ENCODE measurements around the gene HEATR9.

HEATR9 gene

DNA sequence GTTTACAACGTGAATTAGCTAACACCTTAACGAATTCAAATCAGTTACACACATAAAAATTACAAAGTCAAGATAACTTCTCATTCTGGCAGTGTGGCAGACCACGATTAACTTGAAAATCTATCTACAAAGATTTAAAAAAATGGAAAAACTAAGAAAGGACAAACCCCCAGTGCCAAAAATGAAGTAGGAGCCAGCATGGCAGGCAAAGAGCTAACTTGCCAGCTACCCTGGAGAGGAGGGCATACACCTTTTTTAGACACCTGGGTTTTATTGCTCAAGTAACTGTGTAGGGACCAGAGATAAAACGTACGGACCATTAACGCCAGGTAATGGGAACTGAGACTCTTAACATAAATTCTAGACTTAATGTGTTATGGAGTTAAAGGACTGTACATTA is 56.9 kb downstream of the HEATR9 start:
- no peak for DNase-seq (ENCODE audit: low spot score)
- in situ Hi-C loops (cut with MboI; ENCODE audit: low pct_unique_long_range_greater_than_20kb, low sequenced_read_pairs, unreplicated experiment), result no loop called here
- TF ChIP-seq, protein P1, sequence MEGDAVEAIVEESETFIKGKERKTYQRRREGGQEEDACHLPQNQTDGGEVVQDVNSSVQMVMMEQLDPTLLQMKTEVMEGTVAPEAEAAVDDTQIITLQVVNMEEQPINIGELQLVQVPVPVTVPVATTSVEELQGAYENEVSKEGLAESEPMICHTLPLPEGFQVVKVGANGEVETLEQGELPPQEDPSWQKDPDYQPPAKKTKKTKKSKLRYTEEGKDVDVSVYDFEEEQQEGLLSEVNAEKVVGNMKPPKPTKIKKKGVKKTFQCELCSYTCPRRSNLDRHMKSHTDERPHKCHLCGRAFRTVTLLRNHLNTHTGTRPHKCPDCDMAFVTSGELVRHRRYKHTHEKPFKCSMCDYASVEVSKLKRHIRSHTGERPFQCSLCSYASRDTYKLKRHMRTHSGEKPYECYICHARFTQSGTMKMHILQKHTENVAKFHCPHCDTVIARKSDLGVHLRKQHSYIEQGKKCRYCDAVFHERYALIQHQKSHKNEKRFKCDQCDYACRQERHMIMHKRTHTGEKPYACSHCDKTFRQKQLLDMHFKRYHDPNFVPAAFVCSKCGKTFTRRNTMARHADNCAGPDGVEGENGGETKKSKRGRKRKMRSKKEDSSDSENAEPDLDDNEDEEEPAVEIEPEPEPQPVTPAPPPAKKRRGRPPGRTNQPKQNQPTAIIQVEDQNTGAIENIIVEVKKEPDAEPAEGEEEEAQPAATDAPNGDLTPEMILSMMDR (IDR thresholded peaks at IDR 0.05; ENCODE audit: extremely low read depth, insufficient read depth, missing control alignments), result no peak

- in situ Hi-C loops (cut with MboI; ENCODE audit: low pct_unique_long_range_greater_than_20kb, low sequenced_read_pairs, unreplicated experiment), result no loop called here
- TF ChIP-seq, protein P1 (IDR thresholded peaks at IDR 0.05; ENCODE audit: extremely low read depth, insufficient read depth, missing control alignments), result no peak
- no peak for DNase-seq (ENCODE audit: low spot score)
Measured at GRCh38 chr17:35809855-35810461, 58.7 kb downstream of the HEATR9 start.

DNA sequence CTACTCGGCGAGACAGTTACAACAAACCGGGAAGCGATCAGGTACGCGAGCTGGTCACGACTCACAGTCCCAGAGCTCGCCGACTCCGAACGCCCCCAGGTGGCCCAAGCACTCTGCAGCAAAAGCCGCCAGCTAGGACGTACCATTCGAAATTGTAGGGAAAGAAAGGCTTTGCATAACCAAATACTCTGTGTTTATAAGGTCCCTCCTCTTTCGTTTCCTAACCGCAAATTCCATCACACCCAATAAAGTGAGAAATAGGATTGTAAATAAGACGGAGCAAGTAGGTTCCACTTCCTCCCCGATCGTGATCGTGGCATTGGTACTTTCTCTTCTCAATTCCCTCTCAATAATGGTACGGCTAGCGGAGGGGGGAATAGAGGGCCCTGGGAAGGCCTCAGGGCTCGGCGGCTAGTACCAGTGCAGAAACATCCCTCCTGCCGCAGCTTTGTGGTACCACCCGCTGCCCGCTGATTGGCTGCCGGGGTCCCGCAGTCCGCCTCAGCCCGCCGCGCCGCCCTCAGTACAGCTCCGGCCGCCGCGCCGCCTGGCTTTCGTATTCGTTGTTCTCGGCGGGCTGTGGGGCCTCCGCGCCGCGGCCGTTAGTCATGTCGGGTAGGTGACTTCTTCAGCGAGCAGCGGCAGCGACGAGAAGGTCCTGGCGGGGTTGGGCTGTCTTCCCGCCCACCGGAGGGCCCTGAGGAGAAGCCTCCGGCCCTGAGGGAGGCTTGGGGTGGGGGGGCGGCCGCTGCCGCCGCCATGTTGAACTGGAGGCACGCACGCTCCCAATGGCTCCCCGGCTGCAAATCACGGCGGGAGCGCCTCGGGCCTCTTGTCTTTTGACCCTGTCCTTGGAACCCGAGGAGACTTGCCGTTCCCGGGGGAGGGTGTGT is 59.5 kb downstream of the HEATR9 start, which contains the start of gene TAF15:
TAF15 (plus strand) TSS at position 523 of the 893 bp plus-strand sequence; CDS start at position 609, 86 bp downstream.
- peak; percentile 93 for DNase-seq (ENCODE audit: low spot score)
- TF ChIP-seq, protein P1 (IDR thresholded peaks at IDR 0.05; ENCODE audit: extremely low read depth, insufficient read depth, missing control alignments), result peak; percentile 84
- in situ Hi-C loops (cut with MboI; ENCODE audit: low pct_unique_long_range_greater_than_20kb, low sequenced_read_pairs, unreplicated experiment), result no loop called here

DNA sequence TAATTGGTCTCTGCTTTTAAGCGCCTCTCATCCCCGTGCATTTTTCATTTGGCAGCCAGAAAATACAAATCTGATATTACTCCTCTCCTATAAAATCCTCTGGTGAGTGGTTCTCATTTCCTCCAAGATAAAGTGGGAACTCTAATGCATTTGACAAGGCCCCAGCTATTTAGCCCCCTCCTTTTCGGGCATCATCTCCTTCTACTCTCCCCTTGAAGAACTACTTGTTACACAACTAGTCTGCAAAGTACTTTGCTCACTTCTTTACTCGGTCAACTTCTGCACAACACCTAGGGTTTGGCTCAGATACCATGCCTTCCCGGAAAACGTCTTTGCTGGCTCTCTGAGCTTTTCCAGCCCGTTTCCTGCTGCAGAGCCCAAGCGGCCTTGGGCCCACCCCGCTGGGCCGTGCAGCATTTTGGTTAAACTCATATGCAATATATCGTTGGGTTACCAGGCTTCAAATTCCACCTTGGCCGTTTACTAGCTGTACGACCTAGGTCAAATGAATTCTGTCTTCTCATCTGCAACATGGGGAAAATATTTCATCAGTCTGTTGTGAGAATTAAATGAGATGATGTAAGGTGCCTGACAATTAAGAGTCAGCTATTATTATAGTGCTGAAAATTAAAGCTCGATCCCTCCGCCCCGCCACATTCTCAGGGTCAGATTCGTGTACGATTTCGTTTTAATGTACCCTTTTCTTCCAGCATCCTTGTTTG is 60.3 kb downstream of the HEATR9 start:
- in situ Hi-C loops (cut with MboI; ENCODE audit: low pct_unique_long_range_greater_than_20kb, low sequenced_read_pairs, unreplicated experiment), result no loop called here
- no peak for DNase-seq (ENCODE audit: low spot score)
- TF ChIP-seq, protein P1 (IDR thresholded peaks at IDR 0.05; ENCODE audit: extremely low read depth, insufficient read depth, missing control alignments), result no peak

DNA sequence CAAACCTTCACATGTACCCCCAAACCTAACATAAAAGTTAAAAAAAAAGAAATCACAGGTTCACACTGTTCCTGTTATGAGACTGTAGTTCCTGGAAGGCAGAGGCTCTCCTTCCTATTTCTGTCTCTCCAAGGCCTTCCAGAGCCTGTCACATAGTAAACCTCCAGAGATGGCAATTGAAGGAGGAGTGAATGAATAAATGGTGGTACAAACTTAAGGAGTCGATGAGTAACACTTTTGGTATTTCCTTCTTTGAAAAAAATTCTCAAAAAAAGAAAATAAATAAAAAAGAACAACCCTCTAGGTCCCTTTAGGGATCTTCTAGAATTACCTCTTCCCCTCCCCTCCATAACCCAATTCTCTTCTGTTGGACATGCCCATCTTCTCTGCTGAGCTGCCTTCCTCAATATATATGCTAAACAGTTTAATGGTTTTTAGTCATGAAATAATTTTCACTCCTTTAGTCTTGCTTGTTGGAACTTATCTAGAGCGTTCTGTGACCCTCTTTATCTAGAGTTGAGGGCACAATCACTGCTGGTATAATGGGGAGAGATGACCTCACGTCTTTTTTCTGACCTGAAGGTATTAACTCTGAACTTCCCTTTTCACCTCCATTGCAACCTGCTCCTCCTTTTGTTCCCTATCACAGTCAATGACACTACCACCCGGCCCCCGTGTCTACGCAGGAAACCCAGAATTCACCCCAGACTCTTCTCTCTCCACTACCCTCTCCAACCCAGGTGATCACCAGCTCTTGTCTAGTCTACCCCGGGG is 61.1 kb downstream of the HEATR9 start:
- TF ChIP-seq, protein P1 (IDR thresholded peaks at IDR 0.05; ENCODE audit: extremely low read depth, insufficient read depth, missing control alignments), result no peak
- in situ Hi-C loops (cut with MboI; ENCODE audit: low pct_unique_long_range_greater_than_20kb, low sequenced_read_pairs, unreplicated experiment), result no loop called here
- no peak for DNase-seq (ENCODE audit: low spot score)
